HL-60 (cell line): ENCODE data around the gene HAP1.

ENCODE experiments used
- DNase-seq, 2 experiments: peaks; one replicate each; pipeline ENCODE4 v3.0.0-alpha.2; 2010 to 2020; ENCODE audit warnings: low read depth in 1 of 2, low spot score in 1 of 2
- H3K27ac ChIP-seq: fragments of 250-450 bp; sonication (Bioruptor Pico); replicated peaks from 2 replicates; pipeline ENCODE4 v1.5.1; 2020; ENCODE audit warnings: mild to moderate bottlenecking, moderate library complexity
- H3K27me3 ChIP-seq: fragments of 250-450 bp; sonication (Bioruptor Pico); 2 replicates; pipeline ENCODE4 v1.5.1; 2021; ENCODE audit warnings: mild to moderate bottlenecking, moderate library complexity; ENCODE audit not compliant: insufficient read depth, poor library complexity, severe bottlenecking
- H3K4me3 ChIP-seq: replicated peaks from 2 replicates; pipeline ENCODE4 v1.5.1; 2011; ENCODE audit warnings: mild to moderate bottlenecking, control low read depth, low read length; ENCODE audit not compliant: insufficient read depth
- CTCF ChIP-seq: IDR thresholded peaks from one replicate; pipeline ENCODE4 v1.5.1; 2011; ENCODE audit warnings: low read length, control low read depth, inconsistent platforms; ENCODE audit not compliant: insufficient read depth
- GABPA ChIP-seq: IDR thresholded peaks from 2 replicates; pipeline ENCODE4 v1.6.1; 2012; ENCODE audit warnings: low read depth
- POLR2AphosphoS5 ChIP-seq: IDR thresholded peaks from 2 replicates; pipeline ENCODE4 v1.6.1; 2012; ENCODE audit warnings: low read depth
- REST ChIP-seq: IDR thresholded peaks from 2 replicates; pipeline ENCODE4 v1.6.1; 2012; ENCODE audit warnings: low read depth; ENCODE audit not compliant: insufficient replicate concordance
- SPI1 ChIP-seq: IDR thresholded peaks from 2 replicates; pipeline ENCODE4 v1.6.1; 2012; ENCODE audit warnings: low read depth, mild to moderate bottlenecking, borderline replicate concordance

HAP1 gene

DNA sequence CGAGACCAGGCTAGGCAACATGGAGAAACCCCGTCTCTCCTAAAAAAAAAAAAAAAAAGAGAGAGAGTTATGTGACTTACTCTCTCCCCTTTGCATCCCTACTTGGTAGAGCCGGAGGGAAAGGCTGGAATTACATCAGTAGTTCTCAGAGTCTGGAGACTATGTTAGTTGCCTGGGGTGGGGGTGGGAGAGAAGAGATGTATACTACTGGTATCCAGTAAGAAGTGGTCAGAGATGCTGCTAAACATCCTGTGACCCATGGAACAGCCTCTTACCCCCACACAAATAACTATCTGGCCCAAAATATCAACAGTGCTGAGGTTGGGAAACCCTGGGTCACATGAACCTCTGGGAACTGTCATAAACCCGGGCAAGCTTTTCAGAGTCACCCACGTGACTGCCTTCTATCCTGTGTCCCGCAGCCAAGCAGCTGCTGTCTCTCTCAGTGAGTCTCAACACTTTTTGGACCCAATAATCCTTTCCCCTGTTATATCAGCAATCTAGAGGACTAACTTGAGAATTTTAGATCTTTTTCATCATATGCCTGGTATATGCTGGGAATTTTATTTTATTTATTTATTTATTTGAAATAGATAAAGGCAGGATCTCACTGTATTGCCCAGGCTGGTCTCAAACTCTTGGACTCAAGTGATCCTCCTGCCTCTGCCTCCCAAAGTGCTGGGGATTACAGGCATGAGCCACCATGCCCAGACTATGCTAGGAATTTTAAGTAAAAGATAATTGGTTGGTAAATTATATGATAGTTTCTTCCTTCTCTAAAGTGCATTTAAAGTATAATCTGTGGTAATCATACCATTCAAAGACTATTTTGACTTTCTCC is 37.1 kb downstream of the HAP1 start:
- Histone ChIP-seq H3K27me3 (no peaks in the 10 kb centered on the region), H3K4me3 (no peak overlapping the region), H3K27ac (no peak overlapping the region)
- peak in 1 of 2 experiments; percentile 74 for DNase-seq
- TF ChIP-seq SPI1 (no peak), POLR2AphosphoS5 (no peak), GABPA (no peak), REST (no peak), CTCF (no peak)

- TF ChIP-seq CTCF: peak; percentile 77
- TF ChIP-seq SPI1: peak; percentile 36; the same call in 1 of the 2 replicates
- TF ChIP-seq REST: no peak
- no peak for TF ChIP-seq POLR2AphosphoS5
- DNase-seq: peak in 1 of 2 experiments; percentile 80
- H3K4me3 ChIP-seq: no peak overlapping the region
- no peak overlapping the region for H3K27ac ChIP-seq
- no peaks in the 10 kb centered on the region for H3K27me3 ChIP-seq
Measured at GRCh38 chr17:41695954-41696757, 38.3 kb downstream of the HAP1 start.

DNA sequence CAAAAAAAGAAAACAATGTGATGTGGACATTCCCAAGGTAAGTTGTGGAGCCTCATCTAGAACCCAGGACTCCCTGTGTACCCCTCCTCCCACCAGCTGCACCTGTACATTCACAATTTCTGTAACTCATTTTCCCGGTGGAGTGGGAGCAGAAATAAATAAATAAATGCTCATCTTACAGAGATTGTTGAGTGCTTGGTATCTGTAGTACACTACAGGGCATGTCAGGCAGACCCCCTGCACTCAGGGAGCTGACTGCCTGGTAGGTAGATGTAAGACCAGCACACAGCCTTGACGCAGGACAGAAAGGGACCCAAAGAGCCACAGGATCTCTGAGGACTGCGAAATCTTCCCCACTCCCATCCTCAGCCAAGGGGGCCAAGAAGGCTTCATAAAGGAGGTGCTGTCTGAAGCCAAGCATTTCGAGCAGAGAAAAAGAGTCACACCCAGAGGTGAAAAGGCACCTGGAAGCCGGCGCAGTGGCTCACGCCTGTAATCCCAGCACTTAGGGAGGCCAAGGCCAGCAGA is 39.2 kb downstream of the HAP1 start:
- Histone ChIP-seq H3K4me3 (no peak overlapping the region), H3K27me3 (no peaks in the 10 kb centered on the region), H3K27ac (no peak overlapping the region)
- no peak for TF ChIP-seq CTCF
- no peak for DNase-seq
